Suppressor macrophage treated with lipopolysaccharide for 4 hours (primary cell): ENCODE results near the gene TSPAN32.
A peak's percentile ranks its signal among the peaks of the same experiment; 100 is the strongest.

ENCODE experiments used
- DNase-seq: peaks from one replicate; pipeline ENCODE4 v3.0.0-alpha.2; 2020

The TSPAN32 gene

GRCh38 chr11:2290351-2290841 lies 11.4 kb upstream of the TSPAN32 start:
- no peak for DNase-seq

- no peak for DNase-seq
Observed at GRCh38 chr11:2293531-2293971, 8.3 kb upstream of the TSPAN32 start.

- DNase-seq = peak; percentile 75
Observed at GRCh38 chr11:2293984-2294925, 7.6 kb upstream of the TSPAN32 start.

GRCh38 chr11:2294926-2295290 lies 6.9 kb upstream of the TSPAN32 start:
- no peak for DNase-seq

GRCh38 chr11:2295971-2296912 lies 5.6 kb upstream of the TSPAN32 start:
- DNase-seq = no peak

GRCh38 chr11:2296913-2297622 lies 4.7 kb upstream of the TSPAN32 start:
- DNase-seq = no peak

GRCh38 chr11:2297623-2298030 lies 4.2 kb upstream of the TSPAN32 start:
- DNase-seq = no peak

GRCh38 chr11:2298131-2298794 lies 3.5 kb upstream of the TSPAN32 start:
- DNase-seq = no peak

- peak; percentile 24 for DNase-seq
Observed at GRCh38 chr11:2298795-2299761, 2.7 kb upstream of the TSPAN32 start.

- no peak for DNase-seq
Observed at GRCh38 chr11:2299773-2300172, 2.0 kb upstream of the TSPAN32 start.

- DNase-seq = no peak
Observed at GRCh38 chr11:2300290-2300935, 1.4 kb upstream of the TSPAN32 start.

GRCh38 chr11:2300936-2301630 lies 730 bp upstream of the TSPAN32 start:
- DNase-seq = no peak

- peak; percentile 29 for DNase-seq
Observed at GRCh38 chr11:2302306-2302895, 588 bp downstream of the TSPAN32 start.

GRCh38 chr11:2302896-2303626 lies 1.2 kb downstream of the TSPAN32 start:
- peak; percentile 26 for DNase-seq

- no peak for DNase-seq
Observed at GRCh38 chr11:2303627-2304505, 2.1 kb downstream of the TSPAN32 start.

GRCh38 chr11:2304506-2305139 lies 2.8 kb downstream of the TSPAN32 start:
- no peak for DNase-seq
